Renal cortical epithelial cell (primary cell): ENCODE measurements around the gene KLF3. TPM values are rescaled to one million over a fixed set of nuclear protein-coding genes. Genes with fewer than 3 reads are reported as not detected.

ENCODE experiments used
- DNase-seq: peaks from one replicate; pipeline ENCODE4 v3.0.0-alpha.2; 2011; ENCODE audit warnings: low read depth
- total RNA-seq: library from RNA; depleted of rRNA; stranded (reverse); fragments of >200 nt; gene quantifications from 2 replicates; pipeline ENCODE4 v1.2.3, GENCODE V29; 2014

The KLF3 gene
- total RNA-seq, 1 donor from 2014 or later, result 30.6 TPM

GRCh38 chr4:38738940-38739803, 75.2 kb downstream of the KLF3 start:
- no peak for DNase-seq

GRCh38 chr4:38740303-38740702, 76.3 kb downstream of the KLF3 start:
- DNase-seq, result no peak

- DNase-seq, result no peak
Measured at GRCh38 chr4:38743866-38744265, 79.9 kb downstream of the KLF3 start.

GRCh38 chr4:38745881-38746280, 81.9 kb downstream of the KLF3 start:
- DNase-seq, result no peak

- no peak for DNase-seq
Measured at GRCh38 chr4:38747629-38748028, 83.6 kb downstream of the KLF3 start.

GRCh38 chr4:38749336-38749735, 85.3 kb downstream of the KLF3 start:
- DNase-seq, result no peak

Other genes with a start within 250 kb of the KLF3 start
- not detected in 2 replicates for gene TLR10, start 118.8 kb downstream of the KLF3 start, total RNA-seq
- 8.7 and 25.2 TPM in 2 replicates for gene TLR1, start 140.6 kb downstream of the KLF3 start, total RNA-seq
- gene TLR6, start 192.6 kb downstream of the KLF3 start, total RNA-seq, result 0.65 and 2.8 TPM in 2 replicates
- gene FAM114A1, start 203.6 kb downstream of the KLF3 start, total RNA-seq, result 147 and 192 TPM in 2 replicates